Neuronal stem cell (in vitro differentiated cells): ENCODE measurements around the gene UBALD1.

Experiments
- DNase-seq: peaks from one replicate; pipeline ENCODE4 v3.0.0-alpha.2; 2013; ENCODE audit warnings: low spot score
- H2AFZ ChIP-seq: one replicate; pipeline ENCODE4 v1.6.1; 2013; ENCODE audit warnings: mild to moderate bottlenecking, low read length, inconsistent platforms
- H2AK5ac ChIP-seq: 2 replicates; pipeline ENCODE4 v1.6.1; 2013; ENCODE audit warnings: low read depth, mild to moderate bottlenecking, inconsistent platforms, low read length, moderate library complexity, mixed read lengths
- H2BK120ac ChIP-seq: 2 replicates; pipeline ENCODE4 v1.6.1; 2013; ENCODE audit warnings: low read depth, mild to moderate bottlenecking, inconsistent platforms, low read length, moderate library complexity, mixed read lengths
- H2BK12ac ChIP-seq: one replicate; pipeline ENCODE4 v1.6.1; 2013; ENCODE audit warnings: low read length, inconsistent platforms
- H2BK15ac ChIP-seq: 2 replicates; pipeline ENCODE4 v1.6.1; 2013; ENCODE audit warnings: mild to moderate bottlenecking, low read length, inconsistent platforms, mixed read lengths
- H2BK5ac ChIP-seq: one replicate; pipeline ENCODE4 v1.6.1; 2013; ENCODE audit warnings: inconsistent platforms, mild to moderate bottlenecking, low read length, moderate library complexity
- H3K14ac ChIP-seq: one replicate; pipeline ENCODE4 v1.6.1; 2013; ENCODE audit warnings: low read length, inconsistent platforms
- H3K18ac ChIP-seq: 2 replicates; pipeline ENCODE4 v1.6.1; 2013; ENCODE audit warnings: low read length, inconsistent platforms
- H3K23ac ChIP-seq: 2 replicates; pipeline ENCODE4 v1.6.1; 2013; ENCODE audit warnings: low read depth, mild to moderate bottlenecking, mixed read lengths, low read length, inconsistent platforms; ENCODE audit not compliant: poor library complexity
- H3K27ac ChIP-seq: replicated peaks from 3 replicates; pipeline ENCODE4 v1.5.1; 2013; ENCODE audit warnings: low read length, inconsistent platforms
- H3K27me3 ChIP-seq, 3 experiments: 2 replicates each; pipeline ENCODE4 v1.6.1; 2013; ENCODE audit warnings: low read length in 3 of 3, mild to moderate bottlenecking in 2 of 3, inconsistent platforms in 1 of 3, low read depth in 1 of 3, mixed read lengths in 1 of 3, moderate library complexity in 1 of 3; ENCODE audit not compliant: control insufficient read depth in 3 of 3, insufficient read depth in 3 of 3
- H3K36me3 ChIP-seq, 2 donors: replicated peaks in 1 of 2; 2 replicates each; pipeline ENCODE4 v1.6.1; 2013; ENCODE audit warnings: low read length in 2 of 2; ENCODE audit not compliant: control insufficient read depth in 2 of 2, insufficient read depth in 2 of 2
- H3K4ac ChIP-seq: 2 replicates; pipeline ENCODE4 v1.6.1; 2013; ENCODE audit warnings: inconsistent platforms, mild to moderate bottlenecking, low read length, moderate library complexity
- H3K4me1 ChIP-seq, 2 donors: 1 replicate in 1 of 2; 2 replicates in 1 of 2; pipeline ENCODE4 v1.6.1; 2013; ENCODE audit warnings: low read length in 2 of 2, low read depth in 1 of 2; ENCODE audit not compliant: control insufficient read depth in 2 of 2, insufficient read depth in 1 of 2
- H3K4me2 ChIP-seq: one replicate; pipeline ENCODE4 v1.6.1; 2013; ENCODE audit warnings: mild to moderate bottlenecking, low read length, inconsistent platforms; ENCODE audit not compliant: insufficient read depth, poor library complexity, severe bottlenecking
- H3K4me3 ChIP-seq, 2 donors: 2 replicates each; pipeline ENCODE4 v1.5.1; 2013; ENCODE audit warnings: low read length in 2 of 2, mild to moderate bottlenecking in 2 of 2, inconsistent platforms in 1 of 2, moderate library complexity in 1 of 2
- H3K79me1 ChIP-seq: one replicate; pipeline ENCODE4 v1.6.1; 2013; ENCODE audit warnings: low read depth, mild to moderate bottlenecking, inconsistent platforms, low read length, moderate library complexity
- H3K9ac ChIP-seq: one replicate; pipeline ENCODE4 v1.6.1; 2013; ENCODE audit warnings: mild to moderate bottlenecking, low read depth, low read length, inconsistent platforms; ENCODE audit not compliant: poor library complexity
- H3K9me3 ChIP-seq, 2 donors: replicated peaks in 1 of 2; 2 replicates each; pipeline versions ENCODE3 to v1.6.1; 2013; ENCODE audit warnings: low read length in 2 of 2, mild to moderate bottlenecking in 2 of 2, inconsistent platforms in 1 of 2, low read depth in 1 of 2, mixed read lengths in 1 of 2, moderate library complexity in 1 of 2; ENCODE audit not compliant: control insufficient read depth in 2 of 2, insufficient read depth in 1 of 2
- H4K8ac ChIP-seq: one replicate; pipeline ENCODE4 v1.6.1; 2013; ENCODE audit warnings: low read depth, mild to moderate bottlenecking, inconsistent platforms, low read length, moderate library complexity
- H4K91ac ChIP-seq: one replicate; pipeline ENCODE4 v1.6.1; 2013; ENCODE audit warnings: low read length, low read depth, mild to moderate bottlenecking, inconsistent platforms; ENCODE audit not compliant: poor library complexity
- WGBS, 2 donors: extraction: QIAGEN DNeasy Blood & Tissue Kit; methylation state at CpG; one replicate each; pipeline ENCODE4 v1.1.7; 2013; ENCODE audit warnings: missing lambda C conversion rate in 2 of 2, mixed read lengths in 1 of 2; ENCODE audit not compliant: insufficient read length in 2 of 2, insufficient replicate concordance in 1 of 2; ENCODE audit errors: extremely low coverage in 2 of 2; 5-methylcytosine and 5-hydroxymethylcytosine counted together

Gene UBALD1

GRCh38 chr16:4599037-4599436 lies 15.7 kb downstream of the UBALD1 start:
- Histone ChIP-seq H2BK12ac (no peak overlapping the region), H3K18ac (no peak overlapping the region), H3K4me3 (no peak overlapping the region), H3K27me3 (no peaks in the 10 kb centered on the region), H3K9ac (no peak overlapping the region), H3K14ac (no peak overlapping the region), H2BK120ac (no peak overlapping the region), H2AK5ac (peak overlapping the region; percentile 74), H3K9me3 (no peaks in the 10 kb centered on the region), H2BK5ac (peak overlapping the region; percentile 71), H3K23ac (no peak overlapping the region), H3K79me1 (no peaks in the 10 kb centered on the region), H3K4me2 (no peak overlapping the region), H3K27ac (no peak overlapping the region), H3K4me1 (peaks cover 15% of the 10 kb centered on the region in 2 donors), H2AFZ (no peak overlapping the region), H3K36me3 (no peaks in the 10 kb centered on the region), H4K91ac (no peak overlapping the region), H3K4ac (no peak overlapping the region), H4K8ac (no peak overlapping the region), H2BK15ac (peak overlapping the region; percentile 56)
- WGBS, 2 donors = no CpG with 5 or more reads among the region's 10 CpGs
- no peak for DNase-seq

- H3K9ac ChIP-seq = no peak overlapping the region
- no peak overlapping the region for H3K27ac ChIP-seq
- peaks cover 0 to 1% of the 10 kb centered on the region in 2 donors for H3K36me3 ChIP-seq
- H3K4me3 ChIP-seq = no peak overlapping the region
- no CpG with 5 or more reads among the region's 9 CpGs for WGBS, 2 donors
- H3K4ac ChIP-seq = peak overlapping the region; percentile 11
- peaks cover 2% of the 10 kb centered on the region for H3K79me1 ChIP-seq
- no peak overlapping the region for H3K14ac ChIP-seq
- peak overlapping the region; percentile 7 for H2BK5ac ChIP-seq
- no peak overlapping the region for H3K23ac ChIP-seq
- no peak overlapping the region for H2BK15ac ChIP-seq
- no peak overlapping the region for H2AK5ac ChIP-seq
- H4K8ac ChIP-seq = no peak overlapping the region
- no peak overlapping the region for H2AFZ ChIP-seq
- peak overlapping the region; percentile 2 for H3K4me2 ChIP-seq
- H3K27me3 ChIP-seq = no peaks in the 10 kb centered on the region
- no peak overlapping the region for H4K91ac ChIP-seq
- H3K4me1 ChIP-seq = peaks cover 15 to 17% of the 10 kb centered on the region in 2 donors
- H2BK12ac ChIP-seq = no peak overlapping the region
- no peaks in the 10 kb centered on the region for H3K9me3 ChIP-seq
- no peak for DNase-seq
- H3K18ac ChIP-seq = no peak overlapping the region
- no peak overlapping the region for H2BK120ac ChIP-seq
Measured at GRCh38 chr16:4597174-4597573, 17.5 kb downstream of the UBALD1 start.

- Histone ChIP-seq H3K14ac (no peak overlapping the region), H4K91ac (no peak overlapping the region), H3K9ac (no peak overlapping the region), H3K4ac (peak overlapping the region; percentile 1), H2BK120ac (no peak overlapping the region), H3K18ac (peak overlapping the region; percentile 60), H3K27ac (no peak overlapping the region), H3K27me3 (no peaks in the 10 kb centered on the region), H2BK12ac (no peak overlapping the region), H3K9me3 (no peaks in the 10 kb centered on the region), H3K4me2 (no peak overlapping the region), H2BK15ac (peak overlapping the region; percentile 87), H3K4me1 (peaks cover 4 to 6% of the 10 kb centered on the region in 2 donors), H2BK5ac (no peak overlapping the region), H3K23ac (peak overlapping the region; percentile 18), H3K4me3 (no peak overlapping the region), H2AFZ (no peak overlapping the region), H4K8ac (no peak overlapping the region), H3K79me1 (peaks cover 2% of the 10 kb centered on the region), H2AK5ac (peak overlapping the region; percentile 85), H3K36me3 (peaks cover 0 to 1% of the 10 kb centered on the region in 2 donors)
- DNase-seq = no peak
- WGBS, 2 donors = no CpG with 5 or more reads among the region's 38 CpGs
Measured at GRCh38 chr16:4594433-4595410, 20.0 kb downstream of the UBALD1 start.

- Histone ChIP-seq H4K8ac (no peak overlapping the region), H3K4me2 (no peak overlapping the region), H2BK120ac (no peak overlapping the region), H2BK15ac (no peak overlapping the region), H2AK5ac (peak overlapping the region; percentile 12), H2BK12ac (no peak overlapping the region), H3K4me1 (peaks cover 4 to 6% of the 10 kb centered on the region in 2 donors), H3K9ac (peak overlapping the region; percentile 71), H3K18ac (no peak overlapping the region), H3K14ac (no peak overlapping the region), H3K27ac (no peak overlapping the region), H2BK5ac (no peak overlapping the region), H3K27me3 (no peaks in the 10 kb centered on the region), H3K4ac (no peak overlapping the region), H3K9me3 (peaks cover 0 to 3% of the 10 kb centered on the region in 2 donors), H3K36me3 (peaks cover 0 to 1% of the 10 kb centered on the region in 2 donors), H2AFZ (peak overlapping the region; percentile 58), H3K79me1 (peaks cover 2% of the 10 kb centered on the region), H3K23ac (peak overlapping the region; percentile 16), H3K4me3 (no peak overlapping the region), H4K91ac (no peak overlapping the region)
- WGBS, 2 donors = no CpG with 5 or more reads among the region's 16 CpGs
- DNase-seq = no peak
Measured at GRCh38 chr16:4593086-4593485, 21.6 kb downstream of the UBALD1 start.
